22Rv1 (cell line): ENCODE data around the gene STYX.

Experiments used
- H3K27ac ChIP-seq: fragments of 450-650 bp; 2 replicates; pipeline ENCODE4 v1.5.1; 2017
- CTCF ChIP-seq: fragments of 450-650 bp; IDR thresholded peaks from 2 replicates; pipeline ENCODE4 v1.5.1; 2017; ENCODE audit warnings: mild to moderate bottlenecking
- ZFX ChIP-seq: fragments of 450-650 bp; IDR thresholded peaks from 2 replicates; pipeline ENCODE4 v1.6.1; 2017; ENCODE audit warnings: antibody characterized with exemption, borderline replicate concordance

Gene STYX

GRCh38 chr14:52730709-52731111 lies 744 bp downstream of the STYX start:
- TF ChIP-seq CTCF: no peak
- no peak for TF ChIP-seq ZFX
- peak overlapping the region; percentile 67 for H3K27ac ChIP-seq

GRCh38 chr14:52733824-52734223 lies 3.9 kb downstream of the STYX start:
- H3K27ac ChIP-seq: no peak overlapping the region
- TF ChIP-seq CTCF: no peak
- TF ChIP-seq ZFX: no peak

- TF ChIP-seq CTCF (no peak), ZFX (no peak)
- no peak overlapping the region for H3K27ac ChIP-seq
Measured at GRCh38 chr14:52735921-52736489, 6.0 kb downstream of the STYX start.

- no peak overlapping the region for H3K27ac ChIP-seq
- no peak for TF ChIP-seq ZFX
- TF ChIP-seq CTCF: no peak
Measured at GRCh38 chr14:52738409-52738808, 8.4 kb downstream of the STYX start.

GRCh38 chr14:52740751-52741150 lies 10.8 kb downstream of the STYX start:
- H3K27ac ChIP-seq: no peak overlapping the region
- TF ChIP-seq CTCF (no peak), ZFX (no peak)

- no peak overlapping the region for H3K27ac ChIP-seq
- TF ChIP-seq CTCF (no peak), ZFX (no peak)
Measured at GRCh38 chr14:52741865-52742264, 11.9 kb downstream of the STYX start.

- peak overlapping the region; percentile 79 for H3K27ac ChIP-seq
- TF ChIP-seq CTCF (no peak), ZFX (no peak)
Measured at GRCh38 chr14:52748647-52749292, 18.8 kb downstream of the STYX start.
